Endothelial cell of umbilical vein (primary cell): Measurements from ENCODE around the gene PPIL6. TPM values are rescaled to one million over a fixed set of nuclear protein-coding genes. Genes with fewer than 3 reads are reported as not detected.

Experiments used
- BruUV-seq: library from RNA; stranded (reverse); fragments of 400-500 nt; replicated peaks from 2 replicates; lab custom pipeline; 2021; lab: Mats Ljungman, UMichigan
- CTCF ChIA-PET: fragments of 300-600, 350-600 bp; sonication (Branson Sonifier 250); formaldehyde crosslinking; loops from one replicate; lab custom pipeline; 2021; ENCODE audit warnings: antibody characterized with exemption, inconsistent platforms; lab: Charles Lee
- POLR2A ChIA-PET: fragments of 300-600, 350-600 bp; sonication (Branson Sonifier 250); formaldehyde crosslinking; loops from one replicate; lab custom pipeline; 2021; ENCODE audit warnings: antibody characterized with exemption, inconsistent platforms; lab: Charles Lee
- DNase-seq: peaks from one replicate; pipeline ENCODE4 v3.0.0-alpha.2; 2011; ENCODE audit warnings: low read depth, low spot score
- FAIRE-seq: peaks from 2 replicates; lab custom pipeline; 2011; peaks lifted over from hg19 to GRCh38; lab: Jason Lieb, UNC
- H2AFZ ChIP-seq: 2 replicates; pipeline ENCODE4 v1.6.0; 2012; ENCODE audit warnings: low read depth, low read length, control low read depth, inconsistent platforms
- H3K27ac ChIP-seq: 2 replicates; pipeline ENCODE4 v1.5.1; 2011; ENCODE audit warnings: low read depth, mild to moderate bottlenecking, control low read depth, low read length, moderate library complexity; ENCODE audit not compliant: insufficient read depth
- H3K27me3 ChIP-seq, 2 experiments: 2 replicates each; pipeline versions ENCODE4 v1.6.0 to v1.6.1; 2011; ENCODE audit warnings: low read length in 2 of 2, mixed read lengths in 1 of 2; ENCODE audit not compliant: control insufficient read depth in 2 of 2, insufficient read depth in 2 of 2
- H3K36me3 ChIP-seq, 2 experiments: 2 replicates in 1 of 2; 3 replicates in 1 of 2; pipeline ENCODE4 v1.5.1; 2011; ENCODE audit warnings: low read length in 2 of 2, mild to moderate bottlenecking in 1 of 2, moderate library complexity in 1 of 2; ENCODE audit not compliant: control insufficient read depth in 2 of 2, insufficient read depth in 2 of 2; ENCODE audit errors: extremely low read depth in 1 of 2
- H3K4me1 ChIP-seq: 3 replicates; pipeline ENCODE4 v1.5.1; 2011; ENCODE audit warnings: mild to moderate bottlenecking, low read length; ENCODE audit not compliant: control insufficient read depth, insufficient read depth; ENCODE audit errors: extremely low read depth
- H3K4me2 ChIP-seq: 2 replicates; pipeline ENCODE4 v1.6.1; 2011; ENCODE audit warnings: low read length, control low read depth, mixed read lengths; ENCODE audit not compliant: insufficient read depth
- H3K4me3 ChIP-seq, 3 experiments: fragments of 200-600 bp in 1 of 3; sonication (generic), shearing (Covaris generic) in 1 of 3; replicated peaks in 1 of 3; 2 replicates each; pipeline ENCODE4 v1.5.1; 2011 to 2016; ENCODE audit warnings: control low read depth in 3 of 3, low read length in 3 of 3, mild to moderate bottlenecking in 2 of 3, inconsistent platforms in 1 of 3, low read depth in 1 of 3, moderate library complexity in 1 of 3; ENCODE audit not compliant: insufficient read depth in 1 of 3
- H3K79me2 ChIP-seq: 2 replicates; pipeline ENCODE4 v1.6.0; 2012; ENCODE audit warnings: low read length, inconsistent platforms; ENCODE audit not compliant: control insufficient read depth, insufficient read depth
- H3K9ac ChIP-seq: replicated peaks from 2 replicates; pipeline ENCODE3; 2011; ENCODE audit warnings: low read length, control low read depth; ENCODE audit not compliant: insufficient read depth; ENCODE audit errors: extremely low read depth
- H3K9me1 ChIP-seq: replicated peaks from 3 replicates; pipeline ENCODE4 v1.6.0; 2011; ENCODE audit warnings: mild to moderate bottlenecking, low read length; ENCODE audit not compliant: control insufficient read depth, insufficient read depth; ENCODE audit errors: extremely low read depth
- H3K9me3 ChIP-seq: replicated peaks from 2 replicates; pipeline ENCODE4 v1.5.1; 2012; ENCODE audit warnings: low read length, inconsistent platforms; ENCODE audit not compliant: control insufficient read depth, insufficient read depth
- H4K20me1 ChIP-seq: replicated peaks from 2 replicates; pipeline ENCODE3; 2011; ENCODE audit warnings: mild to moderate bottlenecking, low read length; ENCODE audit not compliant: control insufficient read depth, insufficient read depth; ENCODE audit errors: extremely low read depth
- EZH2 ChIP-seq: IDR thresholded peaks from 2 replicates; pipeline ENCODE4 v1.6.1; 2012; ENCODE audit warnings: borderline replicate concordance, low read depth, mild to moderate bottlenecking, moderate library complexity, low read length, inconsistent platforms; ENCODE audit not compliant: severe bottlenecking
- FOS ChIP-seq: IDR thresholded peaks from 2 replicates; pipeline ENCODE4 v1.6.1; 2011; ENCODE audit warnings: mild to moderate bottlenecking, low read length, moderate library complexity, borderline replicate concordance; ENCODE audit not compliant: insufficient read depth
- GATA2 ChIP-seq: IDR thresholded peaks from 2 replicates; pipeline ENCODE4 v1.7.0; 2011; ENCODE audit warnings: low read depth, mild to moderate bottlenecking, moderate library complexity, mixed read lengths, low read length; ENCODE audit not compliant: insufficient read length, insufficient read depth
- JUN ChIP-seq: IDR thresholded peaks from 2 replicates; pipeline ENCODE4 v1.6.1; 2011; ENCODE audit warnings: borderline replicate concordance, low read depth; ENCODE audit not compliant: insufficient read length, insufficient read depth
- MYC ChIP-seq: IDR thresholded peaks from one replicate; pipeline ENCODE4 v1.6.1; 2011; ENCODE audit warnings: mild to moderate bottlenecking, low read depth, low read length
- POLR2A ChIP-seq: IDR thresholded peaks from 2 replicates; pipeline ENCODE4 v1.6.1; 2012; ENCODE audit warnings: low read depth, mild to moderate bottlenecking, control low read depth, low read length
- POLR2AphosphoS5 ChIP-seq: IDR thresholded peaks from 2 replicates; pipeline ENCODE4 v1.6.1; 2012; ENCODE audit warnings: low read depth, mild to moderate bottlenecking, control low read depth, low read length, moderate library complexity; ENCODE audit not compliant: insufficient read depth
- dilution Hi-C: fragments of 300-500 bp; cut with MboI; formaldehyde crosslinking; loops from one replicate; pipeline ENCODE4 v1.15.0; 2019; ENCODE audit warnings: low sequenced_read_pairs; ENCODE audit not compliant: extremely low pct_ligation_motif_present
- intact Hi-C: fragments of 100-400 bp; cut with micrococcal nuclease; formaldehyde crosslinking; loops from one replicate; pipeline ENCODE4 v1.10.0; 2022
- polyA plus RNA-seq, 4 experiments: library from polyadenylated mRNA; depleted of rRNA in 3 of 4; stranded (reverse) in 3 of 4; unstranded in 1 of 4; fragments of >200 nt; gene quantifications; 2 replicates each; pipeline versions ENCODE4 v1.2.1 to v1.2.3, GENCODE V29; 2011 to 2012; ENCODE audit warnings: missing spikeins in 1 of 4
- total RNA-seq: library from RNA; stranded (reverse); gene quantifications from 2 replicates; pipeline ENCODE4 v1.2.3, GENCODE V29; 2021
- TF ChIP-seq, protein P1 (sequence below): IDR thresholded peaks from 2 replicates; pipeline ENCODE4 v1.6.1; 2011; ENCODE audit not compliant: insufficient read depth, insufficient read length
- TF ChIP-seq, protein P2 (sequence below), 2 donors: IDR thresholded peaks; 1 replicate in 1 of 2; 2 replicates in 1 of 2; pipeline ENCODE4 v1.5.1; 2011; ENCODE audit warnings: low read length in 2 of 2, mild to moderate bottlenecking in 2 of 2, moderate library complexity in 2 of 2, control low read depth in 1 of 2, inconsistent platforms in 1 of 2, low read depth in 1 of 2; ENCODE audit not compliant: insufficient read depth in 1 of 2; ENCODE audit errors: extremely low read depth in 1 of 2

The PPIL6 gene
- total and polyA plus RNA-seq, 2 donors (not counting 3 experiments of a cell fraction or from before 2014, with no cell fraction given) = 0.11 to 0.33 TPM

DNA sequence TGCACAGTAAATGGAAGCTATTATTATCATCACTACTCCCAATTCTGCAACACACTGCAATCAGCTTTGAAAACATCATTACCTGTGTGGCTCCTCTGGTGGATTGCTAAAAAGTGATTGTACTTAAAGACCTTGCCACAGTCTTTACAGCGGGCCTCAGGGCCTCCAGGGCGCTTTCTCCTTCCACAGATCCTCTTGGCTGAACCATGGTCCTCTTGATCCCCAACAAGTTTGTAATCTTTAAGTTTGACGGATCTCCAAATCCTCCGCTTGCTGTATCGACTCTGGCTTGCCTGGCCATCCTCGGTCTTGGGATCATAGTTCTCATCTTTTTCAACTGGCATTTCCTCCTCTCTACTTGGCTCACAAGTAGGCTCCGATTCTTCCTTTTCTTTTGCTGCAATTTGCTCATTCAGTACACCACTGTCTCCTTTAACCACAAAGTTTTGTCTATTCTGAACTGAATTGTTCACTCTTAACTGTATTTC is 40.6 kb upstream of the PPIL6 start:
- CTCF ChIA-PET = interaction anchor here (1.1 to 1.6 kb wide), 2 partner anchors 16 to 558 kb away, joined by 3 to 4 read pairs; no protein-coding TSS in a partner anchor
- H3K79me2 ChIP-seq = peaks cover 53% of the 10 kb centered on the region
- H3K9me1 ChIP-seq = no peaks in the 10 kb centered on the region

More for the DNA sequence above, 40.6 kb upstream of the PPIL6 start:
- H3K4me1 ChIP-seq = peaks cover 26% of the 10 kb centered on the region
- intact Hi-C loops (loop anchor here (5.0 kb wide), 1 partner anchor 39 kb away; the partner anchor contains the start of genes PPIL6 and SMPD2), dilution Hi-C loops (no loop called here)
- no peak for FAIRE-seq
- no peaks in the 10 kb centered on the region for H4K20me1 ChIP-seq
- POLR2A ChIA-PET = no interaction called here
- H3K4me3 ChIP-seq = no peak overlapping the region
- TF ChIP-seq MYC = no peak
- no peak for TF ChIP-seq EZH2
- TF ChIP-seq, protein P1, sequence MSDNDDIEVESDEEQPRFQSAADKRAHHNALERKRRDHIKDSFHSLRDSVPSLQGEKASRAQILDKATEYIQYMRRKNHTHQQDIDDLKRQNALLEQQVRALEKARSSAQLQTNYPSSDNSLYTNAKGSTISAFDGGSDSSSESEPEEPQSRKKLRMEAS = no peak
- no peak for TF ChIP-seq FOS
- no peak for TF ChIP-seq POLR2A
- no peak for TF ChIP-seq GATA2
- no peak for TF ChIP-seq JUN
- TF ChIP-seq, protein P2, sequence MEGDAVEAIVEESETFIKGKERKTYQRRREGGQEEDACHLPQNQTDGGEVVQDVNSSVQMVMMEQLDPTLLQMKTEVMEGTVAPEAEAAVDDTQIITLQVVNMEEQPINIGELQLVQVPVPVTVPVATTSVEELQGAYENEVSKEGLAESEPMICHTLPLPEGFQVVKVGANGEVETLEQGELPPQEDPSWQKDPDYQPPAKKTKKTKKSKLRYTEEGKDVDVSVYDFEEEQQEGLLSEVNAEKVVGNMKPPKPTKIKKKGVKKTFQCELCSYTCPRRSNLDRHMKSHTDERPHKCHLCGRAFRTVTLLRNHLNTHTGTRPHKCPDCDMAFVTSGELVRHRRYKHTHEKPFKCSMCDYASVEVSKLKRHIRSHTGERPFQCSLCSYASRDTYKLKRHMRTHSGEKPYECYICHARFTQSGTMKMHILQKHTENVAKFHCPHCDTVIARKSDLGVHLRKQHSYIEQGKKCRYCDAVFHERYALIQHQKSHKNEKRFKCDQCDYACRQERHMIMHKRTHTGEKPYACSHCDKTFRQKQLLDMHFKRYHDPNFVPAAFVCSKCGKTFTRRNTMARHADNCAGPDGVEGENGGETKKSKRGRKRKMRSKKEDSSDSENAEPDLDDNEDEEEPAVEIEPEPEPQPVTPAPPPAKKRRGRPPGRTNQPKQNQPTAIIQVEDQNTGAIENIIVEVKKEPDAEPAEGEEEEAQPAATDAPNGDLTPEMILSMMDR (IDR thresholded peaks at IDR 0.05; ENCODE audit: extremely low read depth in 1 of 2, insufficient read depth in 1 of 2, low read depth in 1 of 2, low read length in 2 of 2) = no peak
- no peak for TF ChIP-seq POLR2AphosphoS5
- peak overlapping the region; percentile 34 for H3K4me2 ChIP-seq
- DNase-seq = no peak
- H3K27me3 ChIP-seq = peaks cover 6% of the 10 kb centered on the region in 2 experiments
- H3K27ac ChIP-seq = no peak overlapping the region
- no TSS peak for BruUV-seq
- H2AFZ ChIP-seq = no peak overlapping the region
- no peak overlapping the region for H3K9ac ChIP-seq
- peaks cover 0 to 3% of the 10 kb centered on the region in 2 experiments for H3K36me3 ChIP-seq
- H3K9me3 ChIP-seq = no peaks in the 10 kb centered on the region
